Stimulated activated naive CD4-positive, alpha-beta T cell treated with Interleukin-2 at 50 U/mL for 16 hours (primary cell): ENCODE measurements around the gene KCP.

Experiments used
- DNase-seq: peaks from one replicate; lab custom pipeline; 2025; lab: John Stamatoyannopoulos, UW

Gene KCP

DNA sequence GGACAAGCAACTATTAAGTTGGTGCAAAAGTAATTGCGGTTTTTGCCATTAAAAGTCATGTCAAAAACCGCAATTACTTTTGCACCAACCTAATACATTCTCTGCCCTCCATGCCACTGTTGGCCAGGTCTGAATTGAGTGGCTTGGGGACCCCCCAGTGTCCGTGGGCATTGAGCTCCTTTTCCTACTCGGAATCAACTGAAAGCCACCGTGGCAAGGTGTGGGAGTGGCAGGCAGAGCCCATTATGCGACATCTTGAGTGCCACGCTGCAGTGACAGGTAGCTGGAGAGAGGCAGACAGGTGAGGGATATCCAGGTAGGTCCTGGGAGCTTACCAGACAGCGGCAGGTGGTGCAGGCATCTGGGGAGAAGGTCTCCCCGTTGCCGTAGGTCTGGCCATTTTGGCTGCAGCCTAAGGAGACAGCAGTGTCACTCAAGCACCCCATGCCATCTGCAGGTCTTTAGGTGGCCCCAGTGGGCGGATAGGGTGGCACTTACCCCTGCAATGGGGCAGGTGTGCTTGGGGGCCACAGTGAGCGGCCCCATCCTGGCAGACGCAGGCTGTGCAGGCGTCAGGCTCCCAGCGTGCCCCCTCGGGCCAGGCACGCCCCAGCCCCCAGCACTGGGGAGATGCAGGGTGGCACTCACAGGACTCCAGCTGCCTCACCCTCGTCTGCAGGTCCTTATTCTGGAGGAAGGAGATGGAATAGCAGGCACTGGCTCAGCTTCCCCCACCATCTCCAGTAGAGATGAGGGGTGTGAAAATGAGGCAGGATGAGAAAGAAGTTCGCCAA, 3.5 kb downstream of the KCP start:
- DNase-seq: no peak

DNA sequence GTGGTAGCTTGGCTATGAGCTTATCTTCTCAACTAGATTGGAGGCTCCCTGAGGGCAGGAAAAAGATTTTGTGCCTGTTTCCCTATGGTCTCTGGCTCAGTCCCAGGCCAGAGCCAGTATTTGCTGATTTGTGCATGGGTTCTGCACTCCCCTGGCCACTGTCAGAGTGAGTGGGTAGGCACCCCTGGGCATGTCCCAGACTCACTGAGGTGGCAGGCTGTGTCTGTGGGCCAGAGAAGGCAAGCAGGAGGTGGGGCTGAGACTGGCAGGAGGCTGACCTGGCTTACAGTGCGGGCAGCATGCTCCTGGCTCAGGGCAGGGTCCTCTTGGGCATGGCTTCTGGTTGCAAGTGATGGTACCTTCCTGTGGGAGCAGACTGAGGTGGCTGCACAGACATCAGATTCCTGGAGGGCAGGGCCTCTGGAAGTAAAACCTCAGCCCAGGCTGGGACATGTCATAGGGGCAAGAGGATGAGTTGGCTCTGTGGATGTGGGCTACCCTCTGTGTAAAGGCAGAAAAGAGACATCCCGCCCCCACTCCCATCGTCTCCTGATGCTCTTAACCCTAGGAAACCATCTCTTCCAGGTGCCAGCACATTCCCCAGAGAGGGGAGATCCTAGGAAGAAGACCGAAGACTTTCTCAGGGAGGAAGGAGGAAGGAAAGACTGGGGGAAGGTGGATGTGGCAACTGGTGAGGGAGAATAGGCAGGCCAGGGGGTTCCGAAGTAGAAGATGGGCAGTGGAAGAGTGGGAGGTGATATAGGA, 4.3 kb downstream of the KCP start:
- DNase-seq: no peak

DNA sequence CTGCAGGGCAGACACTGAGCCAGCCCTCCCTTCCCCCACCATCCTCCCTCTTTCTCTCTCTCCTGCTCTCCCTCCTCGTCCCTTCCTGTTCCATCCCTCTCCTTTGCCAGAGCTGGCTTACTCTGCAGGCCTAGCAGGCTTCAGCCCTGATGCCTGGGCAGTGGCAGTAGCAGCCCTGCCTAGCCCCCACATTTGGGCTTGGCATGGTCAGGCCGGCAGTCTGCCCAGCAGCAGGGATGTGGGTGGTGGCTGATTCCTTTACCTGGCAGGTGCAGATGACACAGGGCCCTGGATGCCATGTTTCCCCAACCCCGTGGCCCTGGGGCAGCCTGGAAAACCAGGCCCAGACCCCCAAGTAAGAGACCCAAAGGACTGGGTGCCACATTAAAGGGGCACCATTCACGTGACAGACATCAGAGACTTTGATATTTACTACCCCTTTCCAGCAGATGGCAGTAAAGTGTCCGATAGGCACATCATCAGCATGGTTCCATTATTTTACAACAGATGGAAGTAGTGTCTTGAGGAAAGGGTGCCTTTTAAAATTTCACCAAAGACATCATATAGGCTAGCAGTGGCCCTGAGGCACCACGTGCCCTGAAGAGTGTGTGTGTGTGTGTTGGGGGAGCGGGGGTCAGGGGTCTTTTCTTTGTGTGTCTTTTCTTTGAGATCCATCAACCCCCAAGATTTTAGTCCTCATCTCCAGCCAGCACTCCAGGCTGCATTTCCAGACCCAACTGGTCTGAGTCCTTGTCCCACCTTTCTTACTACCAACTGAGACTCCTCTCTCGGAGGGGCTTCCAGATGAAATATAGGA, 5.9 kb downstream of the KCP start:
- DNase-seq: no peak

DNA sequence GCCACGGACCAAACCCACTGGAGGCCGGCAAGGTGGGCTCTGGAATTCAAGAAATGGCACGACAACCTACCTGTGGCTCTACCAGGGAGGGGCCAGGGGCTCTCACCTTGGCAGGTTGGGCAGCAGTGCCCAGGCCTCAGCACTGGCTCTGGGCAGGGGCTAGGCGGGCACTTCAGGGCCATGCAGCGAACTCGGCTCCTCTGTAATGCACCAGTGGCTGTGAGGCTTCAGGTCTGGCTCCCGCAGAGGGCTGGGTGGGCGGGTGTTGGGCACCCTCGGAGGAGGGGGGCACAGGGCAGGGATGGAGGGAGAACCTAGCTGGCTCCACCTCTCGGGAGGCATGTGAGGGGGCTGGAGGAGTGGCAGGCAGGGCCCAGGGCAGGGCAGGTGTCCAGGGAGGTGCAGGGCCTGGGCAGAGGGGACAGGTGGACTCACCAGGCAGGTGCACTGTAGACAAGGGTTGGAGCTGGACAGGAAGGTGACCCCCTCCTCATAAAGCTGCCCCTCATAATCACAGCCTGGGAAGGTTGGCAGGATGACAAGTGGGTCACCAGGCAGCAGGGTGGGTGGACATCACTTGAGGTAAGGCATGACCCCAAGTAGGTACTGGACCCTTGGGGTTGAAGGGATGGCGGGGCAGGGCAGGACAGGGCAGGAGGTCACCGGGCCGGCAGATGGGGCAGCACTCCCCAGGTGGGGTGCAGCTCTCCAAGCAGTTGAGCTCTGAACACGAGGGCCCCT, 6.7 kb downstream of the KCP start:
- no peak for DNase-seq

DNA sequence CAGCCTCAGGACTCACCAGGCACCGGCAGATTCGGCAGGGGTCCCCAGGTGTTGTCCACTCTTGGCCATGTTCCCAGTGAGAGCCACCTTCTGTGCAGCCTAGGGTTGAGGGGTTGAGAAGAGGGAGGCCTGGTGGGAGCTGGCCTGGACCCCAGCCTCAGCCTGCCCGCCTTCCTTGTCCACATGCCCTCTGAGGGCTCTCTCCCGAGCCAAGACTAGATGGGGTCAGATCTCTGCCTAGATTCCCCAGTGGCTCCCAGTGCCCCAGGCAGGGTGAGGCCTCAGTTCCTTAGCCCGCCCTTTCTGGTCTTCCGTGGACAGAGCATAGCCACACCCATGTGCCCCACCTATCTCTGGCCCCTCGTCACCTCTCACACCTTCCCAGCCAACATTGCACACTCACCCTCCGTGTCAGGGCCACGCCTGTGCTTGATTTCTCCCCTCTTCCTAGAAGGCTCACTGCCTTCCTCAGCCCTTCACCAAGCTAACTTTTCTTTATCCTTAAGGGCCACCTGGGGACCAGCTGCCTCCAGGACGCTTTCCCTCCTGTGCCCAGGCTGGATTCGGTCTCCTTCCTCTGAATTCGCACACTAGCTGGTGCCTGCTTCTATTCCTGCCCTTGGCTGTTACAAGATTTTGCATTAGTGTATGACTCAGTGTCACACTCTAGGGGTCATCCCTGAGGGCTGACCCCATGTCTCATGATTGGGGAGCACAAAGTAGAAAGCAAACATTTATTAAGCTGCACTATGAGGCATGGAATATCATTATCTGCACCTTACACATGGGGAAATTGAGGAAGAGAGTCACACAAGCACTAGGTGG, 7.5 kb downstream of the KCP start:
- DNase-seq: no peak

DNA sequence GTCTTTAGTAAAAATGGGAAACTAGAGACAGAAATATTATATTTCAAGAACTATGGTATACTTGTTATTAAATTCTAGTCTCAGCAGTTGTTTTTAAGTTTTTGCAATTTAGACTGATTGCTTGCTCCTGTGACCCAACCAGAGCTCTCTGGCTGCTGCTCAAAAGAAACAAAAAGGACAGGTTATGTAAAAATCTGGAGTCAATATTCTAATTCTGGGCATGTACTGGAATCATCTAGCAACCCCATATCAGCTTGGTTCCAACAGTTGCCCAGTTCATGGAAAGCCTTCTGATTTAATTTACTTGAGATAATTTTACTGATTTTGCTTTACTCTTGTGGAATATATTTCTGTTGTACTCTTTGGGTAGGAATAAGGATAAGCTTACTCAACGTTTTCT, 10.3 kb downstream of the KCP start:
- DNase-seq: no peak

DNA sequence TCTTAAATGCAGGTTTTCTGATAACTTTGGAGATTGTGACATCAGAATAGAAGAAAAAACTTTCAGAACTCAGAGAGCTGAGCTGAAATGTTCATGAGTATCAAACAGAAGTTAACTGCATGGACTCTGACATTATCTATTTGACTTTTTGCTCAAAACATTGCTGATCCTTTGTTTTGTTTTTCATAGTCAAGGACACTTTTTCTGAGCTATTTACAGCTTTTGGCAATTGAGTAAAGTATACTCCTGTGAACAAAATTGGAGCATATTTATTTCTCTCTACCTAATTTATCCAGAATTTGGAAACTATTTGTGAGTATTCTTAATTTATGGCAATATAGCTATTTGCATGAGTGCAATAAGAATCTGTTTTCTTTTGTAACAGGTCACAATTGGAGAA, 11.1 kb downstream of the KCP start:
- no peak for DNase-seq

DNA sequence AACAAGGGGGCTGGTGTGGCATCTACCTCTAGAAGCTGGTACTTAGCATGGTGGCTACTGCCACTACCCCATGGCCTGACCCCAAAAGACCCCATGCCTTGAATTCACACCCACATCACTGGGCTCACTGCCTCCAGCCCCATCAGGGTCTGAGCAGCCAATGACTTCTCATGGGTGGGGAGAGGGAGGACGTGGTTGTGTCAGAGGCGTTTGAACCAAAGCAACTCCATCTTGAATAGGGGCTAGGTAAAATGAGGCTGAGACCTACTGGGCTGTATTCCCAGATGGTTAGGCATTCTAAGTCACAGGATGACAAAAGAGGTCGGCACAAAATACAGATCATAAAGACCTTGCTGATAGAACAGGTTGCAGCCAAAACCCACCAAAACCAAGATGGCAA, 15.2 kb downstream of the KCP start:
- DNase-seq: no peak

DNA sequence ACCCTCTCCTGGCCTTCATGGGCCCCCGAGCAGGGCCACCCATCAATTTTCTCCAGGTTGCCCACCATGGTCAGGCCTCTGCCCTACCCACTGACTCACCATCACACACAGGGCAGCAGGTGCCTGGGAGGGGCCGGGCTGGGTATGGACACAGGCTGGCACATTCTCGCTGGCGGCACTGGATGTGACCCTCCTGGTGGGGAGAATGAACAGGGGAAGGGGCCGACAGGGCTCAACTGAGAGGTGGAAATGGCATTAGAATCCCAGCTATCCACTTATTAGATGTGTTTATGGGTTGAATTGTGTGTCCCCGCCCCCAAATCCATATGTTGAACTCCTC, 16.4 kb downstream of the KCP start:
- no peak for DNase-seq

DNA sequence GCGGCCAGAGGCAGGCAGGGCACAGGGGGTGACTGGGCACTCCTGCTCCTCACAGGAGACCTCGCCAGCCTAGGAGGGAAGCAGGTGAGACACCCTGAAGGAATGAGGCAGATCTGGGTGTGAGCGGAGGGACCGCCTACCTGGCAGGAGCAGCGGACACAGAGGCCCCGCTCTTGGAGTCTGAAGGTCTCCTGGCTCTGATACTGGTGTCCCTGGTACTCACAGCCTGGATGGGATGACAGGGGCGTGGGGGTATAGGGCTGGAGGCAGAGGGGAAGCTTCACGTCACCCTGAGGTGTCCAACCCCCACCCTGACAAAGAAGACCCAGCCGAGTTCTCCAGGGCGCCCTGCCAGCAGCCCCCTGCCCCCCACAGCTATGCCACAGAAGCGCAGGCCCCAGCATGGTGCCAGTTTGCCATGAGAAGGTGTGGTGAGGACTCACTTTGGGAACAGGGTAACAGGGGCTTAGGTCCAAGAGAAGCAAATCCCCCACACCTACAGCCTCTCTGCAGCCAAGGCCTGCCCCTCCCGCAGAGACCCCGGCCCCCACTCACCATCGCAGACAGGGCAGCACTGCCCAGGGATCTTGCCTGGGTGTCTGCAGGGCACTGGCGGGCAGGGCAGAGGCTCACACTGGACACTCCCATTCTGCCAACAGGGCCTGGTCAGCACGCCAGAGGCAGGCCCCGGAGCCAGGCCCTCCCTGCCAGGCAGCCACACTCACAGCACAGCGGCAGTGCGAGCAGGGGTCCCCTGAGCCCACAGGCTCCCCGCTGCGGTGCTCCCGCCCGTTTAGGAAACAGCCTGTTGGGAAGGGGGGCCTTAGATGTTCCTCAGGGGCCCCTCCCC, 17.0 kb downstream of the KCP start:
- DNase-seq: no peak

DNA sequence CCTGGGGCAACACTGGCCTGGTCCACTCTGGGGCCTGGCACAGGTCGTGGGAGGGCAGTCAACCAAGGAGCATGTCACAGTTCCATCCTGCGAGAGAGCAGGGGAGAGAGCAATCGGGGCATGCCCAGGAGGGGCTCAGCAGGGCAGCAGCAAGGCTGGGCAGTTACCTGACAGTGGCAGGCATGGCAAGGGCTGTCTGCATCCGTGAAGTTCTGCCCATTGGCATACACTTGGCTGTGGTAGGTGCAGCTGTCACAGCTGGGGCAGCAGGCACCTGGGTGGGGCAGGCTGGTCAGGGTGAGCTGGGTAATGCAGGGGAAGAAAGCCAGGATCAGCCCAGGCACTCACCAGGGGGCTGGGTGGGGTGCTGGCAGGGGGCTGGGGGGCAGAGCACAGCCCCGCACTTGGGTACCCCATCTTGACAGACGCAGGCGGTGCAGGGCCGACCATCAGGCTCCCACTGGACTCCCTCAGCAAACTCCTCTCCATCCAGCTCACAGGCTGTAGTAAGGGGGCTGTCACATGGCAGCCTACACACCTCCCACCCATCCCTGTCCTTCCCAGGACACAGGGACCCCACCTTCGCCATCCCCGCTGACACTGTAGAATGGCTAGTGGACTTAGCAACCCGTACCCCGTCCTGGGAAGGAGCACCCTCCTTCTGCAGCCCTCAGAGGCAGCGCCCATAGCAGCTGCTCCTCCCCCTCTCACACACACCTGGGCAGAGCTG, 17.8 kb downstream of the KCP start:
- no peak for DNase-seq

DNA sequence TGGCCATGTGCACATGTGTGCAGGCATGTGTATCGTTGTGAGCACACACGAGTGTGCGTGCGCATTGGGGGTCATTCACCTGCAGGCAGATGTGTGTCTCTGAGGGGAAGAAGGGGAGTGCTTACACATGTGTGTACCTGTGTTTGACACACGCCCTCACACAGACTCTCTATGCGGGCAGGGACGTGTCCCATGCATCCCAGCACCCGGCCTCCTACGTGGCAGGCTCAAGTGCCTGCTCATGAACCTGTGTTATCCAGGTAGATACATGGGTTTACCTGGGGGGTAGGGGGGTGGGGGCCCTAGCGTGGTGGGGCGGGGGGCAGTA, 18.6 kb downstream of the KCP start:
- DNase-seq: no peak

DNA sequence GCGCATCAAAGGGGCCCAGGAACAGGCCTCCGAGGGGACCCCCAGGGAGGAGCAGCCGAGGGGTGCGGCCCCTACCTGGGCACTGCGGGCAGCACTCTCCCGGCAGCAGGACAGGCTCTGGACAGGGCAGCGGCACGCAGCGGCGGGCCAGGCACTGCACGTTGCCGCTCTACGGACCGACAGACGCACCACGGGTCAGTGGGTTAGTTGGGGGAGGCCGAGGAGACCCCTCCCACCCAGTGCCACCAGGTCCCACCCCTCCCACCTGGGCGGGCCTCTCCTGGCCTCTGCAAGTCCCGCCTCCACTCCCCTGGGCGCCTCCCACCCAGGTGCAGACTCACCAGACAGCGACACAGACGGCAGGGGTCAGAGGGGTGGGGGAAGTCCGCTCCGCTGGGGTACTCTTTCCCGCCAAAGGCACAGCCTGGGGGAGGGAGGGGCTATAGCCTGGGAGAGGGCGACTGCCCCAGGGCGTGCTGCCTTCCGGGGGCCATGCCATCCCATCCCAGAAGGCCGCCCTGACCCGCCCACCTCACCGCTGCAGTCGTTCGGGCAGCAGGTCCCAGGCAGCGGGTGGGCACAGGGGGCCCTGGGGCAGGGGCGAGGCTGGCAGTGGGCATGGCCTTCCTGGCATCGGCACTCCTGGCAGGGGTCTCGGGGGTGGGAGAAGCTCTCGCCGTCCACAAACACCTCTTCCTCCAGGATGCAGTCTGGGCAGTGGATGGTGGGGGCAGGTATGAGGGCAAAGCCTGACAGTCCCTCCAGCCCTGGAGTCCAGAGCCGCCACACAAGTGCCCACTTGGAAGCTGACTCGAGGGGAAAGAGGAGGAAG, 19.2 kb downstream of the KCP start:
- no peak for DNase-seq

DNA sequence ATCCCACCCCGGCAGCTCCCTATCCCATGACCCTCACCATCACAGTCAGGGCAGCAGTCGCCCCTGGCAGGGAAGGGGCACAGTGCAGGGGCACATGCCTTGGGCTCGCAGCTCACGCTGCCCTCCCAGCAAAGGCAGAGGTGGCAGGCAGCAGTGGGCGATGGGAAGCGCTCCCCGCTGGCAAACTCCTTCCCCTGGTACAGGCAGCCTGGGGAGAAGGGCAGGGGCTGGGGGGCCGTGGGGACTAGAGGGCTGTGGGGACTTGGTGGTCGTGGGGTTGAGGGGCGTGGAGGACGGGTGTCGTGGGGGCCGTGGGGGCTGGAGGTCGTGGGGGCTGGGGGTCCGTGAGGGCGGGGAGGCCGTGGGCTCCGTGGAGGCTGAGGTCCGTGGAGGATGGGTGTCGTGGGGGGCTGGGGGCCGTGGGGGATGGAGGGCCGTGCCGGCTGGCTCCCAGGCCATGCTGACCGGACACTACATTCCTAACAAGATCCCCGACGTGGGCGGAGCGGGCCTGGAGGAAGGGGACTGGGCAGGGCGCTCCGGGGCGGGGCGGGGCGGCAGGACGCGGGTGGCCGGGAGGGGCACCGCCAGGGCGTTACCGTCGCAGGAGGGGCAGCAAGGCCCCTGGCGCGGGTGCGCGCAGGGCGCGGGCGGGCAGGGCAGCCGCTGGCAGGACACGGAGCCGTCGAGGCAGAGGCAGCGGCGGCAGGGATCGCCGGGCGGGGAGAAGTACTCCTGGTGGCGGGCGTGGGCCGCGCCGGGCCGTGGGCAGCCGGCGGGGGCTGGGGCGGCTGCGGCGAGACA, 20.0 kb downstream of the KCP start:
- no peak for DNase-seq

DNA sequence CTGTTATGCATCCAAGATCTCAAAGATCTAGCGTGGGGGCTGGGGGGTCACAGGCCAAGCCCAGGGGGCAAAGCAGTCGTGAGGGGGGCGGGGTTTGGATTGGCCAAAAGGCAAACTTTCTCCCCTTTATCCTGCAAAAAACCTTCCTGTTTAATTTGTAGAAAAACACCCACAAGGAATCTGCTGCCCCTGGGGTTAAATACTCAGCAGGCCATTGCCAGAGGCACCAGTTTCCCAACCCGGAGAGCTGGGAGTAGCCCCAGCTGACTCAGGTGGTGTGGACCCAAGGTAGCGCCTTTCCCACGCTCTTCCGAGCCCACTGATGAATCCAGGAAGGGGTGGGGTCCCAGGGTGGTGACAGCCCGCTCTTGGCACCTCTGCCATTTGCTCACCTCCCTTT, 21.4 kb downstream of the KCP start:
- DNase-seq: no peak

DNA sequence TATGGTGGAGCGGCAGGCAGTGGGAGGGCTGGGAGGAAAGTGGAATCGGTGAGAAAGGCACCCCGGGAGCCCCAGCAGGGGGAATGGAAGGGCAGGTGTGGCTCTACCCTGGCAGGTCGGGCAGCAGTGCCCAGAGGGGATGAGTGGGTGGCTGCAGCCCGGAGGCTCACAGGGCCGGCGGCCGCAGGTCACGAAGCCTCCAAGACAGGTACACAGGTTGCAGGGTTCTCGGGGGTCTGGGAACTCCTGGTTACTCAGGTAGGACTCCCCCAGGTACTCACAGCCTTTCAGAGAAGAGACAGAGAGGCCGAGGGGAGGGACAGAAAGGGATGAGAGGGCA, 21.8 kb downstream of the KCP start:
- no peak for DNase-seq

DNA sequence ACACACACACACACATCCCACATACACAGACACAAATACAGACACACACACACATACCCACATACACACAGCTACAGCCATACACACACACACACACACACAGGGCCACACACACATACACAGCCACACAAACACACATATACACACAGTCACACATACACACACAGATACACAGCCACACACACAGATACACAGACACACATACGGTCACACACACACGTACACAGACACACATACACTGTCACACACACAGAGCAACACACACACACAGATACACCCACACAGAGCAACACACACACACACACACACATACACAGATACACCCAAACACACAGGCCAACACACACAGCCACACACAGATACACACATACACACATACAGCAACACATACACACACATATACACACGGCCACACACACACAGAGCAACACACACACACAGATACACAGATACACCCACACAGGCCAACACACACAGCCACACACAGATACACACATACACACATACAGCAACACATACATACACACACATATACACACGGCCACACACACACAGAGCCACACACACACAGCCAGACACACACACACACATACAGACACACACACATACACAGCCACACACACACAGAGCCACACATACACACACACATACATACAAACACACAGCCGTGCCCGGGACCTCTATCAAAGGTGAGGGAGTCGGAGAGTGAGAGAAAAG, 22.3 kb downstream of the KCP start:
- DNase-seq: no peak
